Activated naive CD4-positive, alpha-beta T cell treated with anti-CD3 and anti-CD28 coated beads, Interleukin-2, amount 50 U/mL, for 24 hours (primary cell): Measurements from ENCODE around the gene TRIM41.

Experiments used
- H3K27ac Mint-ChIP-seq: one replicate; pipeline ENCODE4 v1.8.0; 2021; ENCODE audit warnings: mild to moderate bottlenecking, mixed read lengths
- H3K27me3 Mint-ChIP-seq: one replicate; pipeline ENCODE4 v1.8.0; 2021; ENCODE audit warnings: mixed read lengths
- H3K36me3 Mint-ChIP-seq: one replicate; pipeline ENCODE4 v1.8.0; 2021; ENCODE audit warnings: mixed read lengths
- H3K4me1 Mint-ChIP-seq: one replicate; pipeline ENCODE4 v1.8.0; 2021; ENCODE audit warnings: mixed read lengths
- H3K4me3 Mint-ChIP-seq: one replicate; pipeline ENCODE4 v1.8.0; 2021; ENCODE audit warnings: mild to moderate bottlenecking, mixed read lengths
- H3K9me3 Mint-ChIP-seq: one replicate; pipeline ENCODE4 v1.8.0; 2021; ENCODE audit warnings: mixed read lengths

The TRIM41 gene

GRCh38 chr5:181189962-181190710 lies 32.9 kb upstream of the TRIM41 start:
- Mint-ChIP-seq H3K9me3 (peaks cover 4% of the 10 kb centered on the region), H3K36me3 (no peaks in the 10 kb centered on the region), H3K27me3 (no peaks in the 10 kb centered on the region), H3K4me1 (peaks cover 40% of the 10 kb centered on the region), H3K27ac (peak overlapping the region; percentile 100), H3K4me3 (peak overlapping the region; percentile 89)

GRCh38 chr5:181190711-181191525 lies 32.2 kb upstream of the TRIM41 start:
- peaks cover 4% of the 10 kb centered on the region for H3K9me3 Mint-ChIP-seq
- H3K4me3 Mint-ChIP-seq: peak overlapping the region; percentile 89

GRCh38 chr5:181191526-181192336 lies 31.4 kb upstream of the TRIM41 start:
- Mint-ChIP-seq H3K4me1 (peaks cover 29% of the 10 kb centered on the region), H3K27ac (peak overlapping the region; percentile 100), H3K27me3 (no peaks in the 10 kb centered on the region), H3K4me3 (peak overlapping the region; percentile 89), H3K9me3 (peaks cover 4% of the 10 kb centered on the region), H3K36me3 (no peaks in the 10 kb centered on the region)

More at GRCh38 chr5:181190711-181191525, 32.2 kb upstream of the TRIM41 start:
- H3K4me1 Mint-ChIP-seq: peaks cover 35% of the 10 kb centered on the region
- peak overlapping the region; percentile 100 for H3K27ac Mint-ChIP-seq
- no peaks in the 10 kb centered on the region for H3K27me3 Mint-ChIP-seq
- H3K36me3 Mint-ChIP-seq: no peaks in the 10 kb centered on the region

- Mint-ChIP-seq H3K27me3 (no peaks in the 10 kb centered on the region), H3K36me3 (no peaks in the 10 kb centered on the region), H3K4me1 (peaks cover 25% of the 10 kb centered on the region)
Observed at GRCh38 chr5:181192337-181193046, 30.6 kb upstream of the TRIM41 start.

GRCh38 chr5:181193656-181194055 lies 29.4 kb upstream of the TRIM41 start:
- Mint-ChIP-seq H3K27ac (no peak overlapping the region), H3K4me3 (no peak overlapping the region), H3K27me3 (no peaks in the 10 kb centered on the region), H3K9me3 (peaks cover 1% of the 10 kb centered on the region), H3K36me3 (no peaks in the 10 kb centered on the region), H3K4me1 (peaks cover 16% of the 10 kb centered on the region)

More at GRCh38 chr5:181192337-181193046, 30.6 kb upstream of the TRIM41 start:
- Mint-ChIP-seq H3K27ac (peak overlapping the region; percentile 100), H3K4me3 (peak overlapping the region; percentile 89), H3K9me3 (peaks cover 4% of the 10 kb centered on the region)

- Mint-ChIP-seq H3K9me3 (no peaks in the 10 kb centered on the region), H3K4me1 (peaks cover 11% of the 10 kb centered on the region), H3K36me3 (no peaks in the 10 kb centered on the region), H3K27me3 (no peaks in the 10 kb centered on the region), H3K4me3 (no peak overlapping the region), H3K27ac (no peak overlapping the region)
Observed at GRCh38 chr5:181194489-181195248, 28.4 kb upstream of the TRIM41 start.

- Mint-ChIP-seq H3K9me3 (no peaks in the 10 kb centered on the region), H3K36me3 (no peaks in the 10 kb centered on the region), H3K4me3 (no peak overlapping the region), H3K27ac (no peak overlapping the region), H3K4me1 (peaks cover 11% of the 10 kb centered on the region), H3K27me3 (no peaks in the 10 kb centered on the region)
Observed at GRCh38 chr5:181195249-181195761, 27.8 kb upstream of the TRIM41 start.

GRCh38 chr5:181197326-181197951 lies 25.6 kb upstream of the TRIM41 start:
- Mint-ChIP-seq H3K9me3 (no peaks in the 10 kb centered on the region), H3K27me3 (no peaks in the 10 kb centered on the region), H3K36me3 (no peaks in the 10 kb centered on the region), H3K27ac (no peak overlapping the region), H3K4me3 (no peak overlapping the region), H3K4me1 (peaks cover 6% of the 10 kb centered on the region)

- H3K4me3 Mint-ChIP-seq: no peak overlapping the region
- no peaks in the 10 kb centered on the region for H3K4me1 Mint-ChIP-seq
- H3K27me3 Mint-ChIP-seq: no peaks in the 10 kb centered on the region
- H3K27ac Mint-ChIP-seq: no peak overlapping the region
- no peaks in the 10 kb centered on the region for H3K9me3 Mint-ChIP-seq
- no peaks in the 10 kb centered on the region for H3K36me3 Mint-ChIP-seq
Observed at GRCh38 chr5:181198106-181198685, 24.9 kb upstream of the TRIM41 start.

GRCh38 chr5:181198905-181199519 lies 24.1 kb upstream of the TRIM41 start:
- Mint-ChIP-seq H3K9me3 (no peaks in the 10 kb centered on the region), H3K27me3 (peaks cover under 1% of the 10 kb centered on the region), H3K36me3 (no peaks in the 10 kb centered on the region), H3K4me1 (peaks cover 6% of the 10 kb centered on the region), H3K27ac (no peak overlapping the region), H3K4me3 (no peak overlapping the region)

GRCh38 chr5:181199881-181200638 lies 23.0 kb upstream of the TRIM41 start:
- Mint-ChIP-seq H3K27me3 (peaks cover 3% of the 10 kb centered on the region), H3K4me1 (peaks cover 9% of the 10 kb centered on the region), H3K9me3 (no peaks in the 10 kb centered on the region), H3K27ac (no peak overlapping the region), H3K4me3 (no peak overlapping the region), H3K36me3 (no peaks in the 10 kb centered on the region)

- no peak overlapping the region for H3K4me3 Mint-ChIP-seq
- H3K4me1 Mint-ChIP-seq: peaks cover 14% of the 10 kb centered on the region
- no peaks in the 10 kb centered on the region for H3K9me3 Mint-ChIP-seq
- peaks cover 3% of the 10 kb centered on the region for H3K27me3 Mint-ChIP-seq
- no peak overlapping the region for H3K27ac Mint-ChIP-seq
- H3K36me3 Mint-ChIP-seq: peaks cover 1% of the 10 kb centered on the region
Observed at GRCh38 chr5:181200816-181201215, 22.3 kb upstream of the TRIM41 start.
